GM23248 (cell line): ENCODE data around the gene TMOD3.
"Not testable (repeated sequence)": the region's sequence is repeated elsewhere in the genome, so short reads cannot be mapped to it uniquely, and the experiment has no call there.

ENCODE experiments used
- EZH2 ChIP-seq: fragments of 200-600 bp; sonication (generic); IDR thresholded peaks from 2 replicates; pipeline ENCODE4 v1.6.1; 2018; ENCODE audit warnings: antibody characterized with exemption, mild to moderate bottlenecking; ENCODE audit not compliant: insufficient read depth, poor library complexity, severe bottlenecking
- EZH2phosphoT487 ChIP-seq: fragments of 200-600 bp; sonication (generic); IDR thresholded peaks from 2 replicates; pipeline ENCODE4 v1.6.1; 2018; ENCODE audit warnings: antibody characterized with exemption, moderate library complexity, mild to moderate bottlenecking, low read depth; ENCODE audit not compliant: insufficient read depth

- TF ChIP-seq EZH2phosphoT487, EZH2: not testable (repeated sequence)
These were observed 56.3 kb downstream of the TMOD3 start for GRCh38 chr15:51885758-51886157.
